ENCODE data around the gene FKBP9. TPM values are rescaled to one million over a fixed set of nuclear protein-coding genes. Genes with fewer than 3 reads are reported as not detected.
"Not testable (repeated sequence)": the region's sequence is repeated elsewhere in the genome, so short reads cannot be mapped to it uniquely, and the experiment has no call there.

The FKBP9 gene, protein sequence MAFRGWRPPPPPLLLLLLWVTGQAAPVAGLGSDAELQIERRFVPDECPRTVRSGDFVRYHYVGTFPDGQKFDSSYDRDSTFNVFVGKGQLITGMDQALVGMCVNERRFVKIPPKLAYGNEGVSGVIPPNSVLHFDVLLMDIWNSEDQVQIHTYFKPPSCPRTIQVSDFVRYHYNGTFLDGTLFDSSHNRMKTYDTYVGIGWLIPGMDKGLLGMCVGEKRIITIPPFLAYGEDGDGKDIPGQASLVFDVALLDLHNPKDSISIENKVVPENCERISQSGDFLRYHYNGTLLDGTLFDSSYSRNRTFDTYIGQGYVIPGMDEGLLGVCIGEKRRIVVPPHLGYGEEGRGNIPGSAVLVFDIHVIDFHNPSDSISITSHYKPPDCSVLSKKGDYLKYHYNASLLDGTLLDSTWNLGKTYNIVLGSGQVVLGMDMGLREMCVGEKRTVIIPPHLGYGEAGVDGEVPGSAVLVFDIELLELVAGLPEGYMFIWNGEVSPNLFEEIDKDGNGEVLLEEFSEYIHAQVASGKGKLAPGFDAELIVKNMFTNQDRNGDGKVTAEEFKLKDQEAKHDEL
- total RNA-seq: 113 TPM
- long read RNA-seq, transcript FKBP9-201 (10 exons, 3,462 nt): major isoform, 294 of 336 reads
- long read RNA-seq, partial matches to known transcripts: 10 of 336 reads
- long read RNA-seq, other reads (novel, unspliced or antisense): 26 of 336 reads

DNA sequence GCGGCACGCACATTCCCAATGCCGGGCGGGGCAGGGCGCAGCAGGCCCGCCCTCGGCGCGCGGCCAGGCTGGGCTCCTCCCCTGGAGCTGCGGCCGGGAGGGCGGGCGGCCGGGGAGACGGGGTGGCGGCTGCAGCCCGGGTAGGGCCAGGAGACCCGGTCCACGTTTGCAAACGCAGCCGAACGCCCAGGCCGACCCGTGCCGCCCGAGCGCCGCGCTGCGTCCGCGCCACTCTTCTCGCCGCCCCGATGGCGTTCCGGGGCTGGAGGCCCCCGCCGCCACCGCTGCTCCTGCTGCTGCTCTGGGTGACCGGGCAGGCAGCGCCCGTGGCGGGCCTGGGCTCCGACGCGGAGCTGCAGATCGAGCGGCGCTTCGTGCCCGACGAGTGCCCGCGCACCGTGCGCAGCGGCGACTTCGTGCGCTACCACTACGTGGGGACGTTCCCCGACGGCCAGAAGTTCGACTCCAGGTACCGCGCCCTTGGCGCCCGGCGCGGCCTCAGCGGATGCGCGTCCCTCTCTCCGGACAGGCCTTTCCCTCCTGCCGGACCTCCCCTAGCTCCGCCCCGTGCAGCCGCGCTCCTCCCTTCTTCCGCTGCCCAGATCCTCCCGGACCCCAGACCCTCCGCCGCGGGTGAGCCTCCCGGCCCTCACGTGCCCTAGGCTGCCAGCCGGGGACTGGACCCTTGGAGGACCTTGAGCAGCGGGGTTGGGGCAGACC, at the start of gene FKBP9:
Gene FKBP9 (plus strand): TSS at position 115 of the 720 bp plus-strand sequence. CDS start 134 bp downstream, at position 249.
- Histone ChIP-seq H3K27ac (peak within 1 kb of the TSS; percentile 97), H3K9me3 (no peaks in the 10 kb centered on the region), H3K4me3 (peak within 1 kb of the TSS; percentile 93), H3K36me3 (no peaks in the 10 kb centered on the region), H3K27me3 (no peaks in the 10 kb centered on the region), H3K4me1 (peaks cover 17% of the 10 kb centered on the region)
- TF ChIP-seq, protein P1, sequence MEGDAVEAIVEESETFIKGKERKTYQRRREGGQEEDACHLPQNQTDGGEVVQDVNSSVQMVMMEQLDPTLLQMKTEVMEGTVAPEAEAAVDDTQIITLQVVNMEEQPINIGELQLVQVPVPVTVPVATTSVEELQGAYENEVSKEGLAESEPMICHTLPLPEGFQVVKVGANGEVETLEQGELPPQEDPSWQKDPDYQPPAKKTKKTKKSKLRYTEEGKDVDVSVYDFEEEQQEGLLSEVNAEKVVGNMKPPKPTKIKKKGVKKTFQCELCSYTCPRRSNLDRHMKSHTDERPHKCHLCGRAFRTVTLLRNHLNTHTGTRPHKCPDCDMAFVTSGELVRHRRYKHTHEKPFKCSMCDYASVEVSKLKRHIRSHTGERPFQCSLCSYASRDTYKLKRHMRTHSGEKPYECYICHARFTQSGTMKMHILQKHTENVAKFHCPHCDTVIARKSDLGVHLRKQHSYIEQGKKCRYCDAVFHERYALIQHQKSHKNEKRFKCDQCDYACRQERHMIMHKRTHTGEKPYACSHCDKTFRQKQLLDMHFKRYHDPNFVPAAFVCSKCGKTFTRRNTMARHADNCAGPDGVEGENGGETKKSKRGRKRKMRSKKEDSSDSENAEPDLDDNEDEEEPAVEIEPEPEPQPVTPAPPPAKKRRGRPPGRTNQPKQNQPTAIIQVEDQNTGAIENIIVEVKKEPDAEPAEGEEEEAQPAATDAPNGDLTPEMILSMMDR (IDR thresholded peaks at IDR 0.05): no peak
- peak; percentile 97 for ATAC-seq
- intact Hi-C loops (cut with DNase I): no loop called here
- peak; percentile 96 for DNase-seq

DNA sequence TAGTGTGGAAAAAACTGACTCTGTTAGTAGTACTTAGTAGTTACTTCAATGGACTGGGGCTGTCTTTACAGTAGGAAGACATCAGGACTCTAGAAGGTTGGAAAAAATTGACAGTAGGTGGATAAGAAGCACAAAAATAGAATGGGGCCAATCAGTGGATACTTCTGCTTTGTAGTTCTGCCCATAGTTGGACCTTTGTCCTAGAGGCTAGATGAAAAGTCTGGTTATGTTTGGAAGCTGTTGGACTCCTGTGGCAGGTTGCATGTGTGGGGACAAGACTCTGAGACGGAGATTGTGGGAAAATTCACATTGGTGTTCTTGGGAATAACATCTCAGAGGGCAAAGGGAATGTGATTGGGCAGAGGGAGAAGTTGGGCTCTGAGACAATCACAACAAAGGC, 47.0 kb upstream of the FKBP9 start:
- ATAC-seq: no peak
- TF ChIP-seq, protein P1 (IDR thresholded peaks at IDR 0.05): no peak
- intact Hi-C loops (cut with DNase I): no loop called here
- Histone ChIP-seq H3K4me1 (peaks cover 4% of the 10 kb centered on the region), H3K4me3 (no peak overlapping the region), H3K9me3 (no peaks in the 10 kb centered on the region), H3K27me3 (no peaks in the 10 kb centered on the region), H3K36me3 (peaks cover 5% of the 10 kb centered on the region), H3K27ac (no peak overlapping the region)
- no peak for DNase-seq

DNA sequence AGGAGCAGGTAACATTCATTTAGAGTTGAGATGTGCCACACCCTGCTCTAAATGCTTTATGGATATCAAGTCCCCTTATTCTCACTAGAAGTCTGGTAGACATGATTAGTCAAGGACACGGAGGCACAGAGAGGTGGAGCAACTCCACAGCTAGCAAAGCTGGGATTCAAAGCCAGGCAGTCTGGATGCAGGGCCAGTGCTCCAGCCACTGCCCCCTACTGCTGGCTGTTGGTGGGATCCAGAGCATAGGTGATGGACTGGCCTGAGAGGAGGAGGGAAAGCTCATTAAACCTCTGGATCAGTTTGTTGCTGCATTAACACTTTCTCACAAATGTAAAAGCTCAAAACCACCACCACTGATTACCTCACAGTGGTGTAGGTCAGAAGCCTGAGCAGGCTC, 43.1 kb upstream of the FKBP9 start:
- H3K27ac ChIP-seq: no peak overlapping the region
- peak; percentile 59 for ATAC-seq
- H3K4me3 ChIP-seq: no peak overlapping the region
- no peaks in the 10 kb centered on the region for H3K4me1 ChIP-seq
- intact Hi-C loops (cut with DNase I): no loop called here
- TF ChIP-seq, protein P1 (IDR thresholded peaks at IDR 0.05): no peak
- H3K9me3 ChIP-seq: no peaks in the 10 kb centered on the region
- no peak for DNase-seq
- peaks cover 43% of the 10 kb centered on the region for H3K36me3 ChIP-seq
- no peaks in the 10 kb centered on the region for H3K27me3 ChIP-seq

DNA sequence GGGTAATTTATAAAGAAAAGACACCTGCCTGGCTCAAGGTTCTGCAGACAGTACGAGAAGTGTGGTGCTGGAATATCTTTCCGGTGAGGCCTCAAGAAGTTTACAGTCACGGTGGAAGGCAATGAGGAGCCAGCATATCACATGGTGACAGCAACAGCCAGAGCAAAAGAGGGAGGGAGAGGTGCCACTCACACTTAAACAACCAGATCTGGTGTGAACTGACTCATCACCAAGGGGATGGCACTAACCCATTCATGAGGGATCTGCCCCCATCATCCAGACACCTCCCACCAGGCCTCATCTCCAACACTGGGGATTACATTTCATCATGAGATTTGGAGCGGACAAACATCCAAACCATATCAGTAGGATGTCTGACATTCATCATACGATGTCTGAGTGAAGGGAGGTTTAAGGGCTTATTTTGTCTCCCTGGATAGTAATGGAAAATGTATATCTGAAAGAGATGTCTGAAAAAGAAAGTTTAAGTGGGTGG, 42.2 kb upstream of the FKBP9 start:
- ATAC-seq: no peak
- TF ChIP-seq, protein P1 (IDR thresholded peaks at IDR 0.05): no peak
- intact Hi-C loops (cut with DNase I): no loop called here
- Histone ChIP-seq H3K9me3 (no peaks in the 10 kb centered on the region), H3K4me1 (no peaks in the 10 kb centered on the region), H3K36me3 (peaks cover 51% of the 10 kb centered on the region), H3K27ac (no peak overlapping the region), H3K4me3 (no peak overlapping the region), H3K27me3 (no peaks in the 10 kb centered on the region)
- no peak for DNase-seq

DNA sequence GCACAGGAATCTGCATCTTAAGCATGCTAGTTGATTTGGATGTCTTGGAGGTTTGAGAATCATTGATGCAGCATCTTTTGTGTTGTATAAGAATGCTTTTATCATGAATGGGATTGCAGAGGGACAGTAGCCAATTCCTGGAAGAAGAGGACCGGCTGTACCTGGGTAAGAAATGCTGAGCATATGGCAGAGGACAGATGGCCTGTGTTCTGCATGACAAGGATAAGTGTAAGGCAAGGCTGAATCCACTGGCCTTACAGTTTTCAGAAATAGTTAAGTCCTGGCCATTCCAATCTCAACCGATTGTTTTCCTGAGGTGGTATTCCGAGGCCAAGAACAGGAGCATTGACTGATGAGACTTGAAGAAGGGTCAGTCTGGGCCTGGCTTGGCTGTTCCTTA, 41.2 kb upstream of the FKBP9 start:
- TF ChIP-seq, protein P1 (IDR thresholded peaks at IDR 0.05): no peak
- H3K9me3 ChIP-seq: no peaks in the 10 kb centered on the region
- no peak overlapping the region for H3K4me3 ChIP-seq
- H3K27ac ChIP-seq: no peak overlapping the region
- no peaks in the 10 kb centered on the region for H3K4me1 ChIP-seq
- intact Hi-C loops (cut with DNase I): no loop called here
- no peak for ATAC-seq
- no peak for DNase-seq
- H3K27me3 ChIP-seq: no peaks in the 10 kb centered on the region
- peaks cover 60% of the 10 kb centered on the region for H3K36me3 ChIP-seq

DNA sequence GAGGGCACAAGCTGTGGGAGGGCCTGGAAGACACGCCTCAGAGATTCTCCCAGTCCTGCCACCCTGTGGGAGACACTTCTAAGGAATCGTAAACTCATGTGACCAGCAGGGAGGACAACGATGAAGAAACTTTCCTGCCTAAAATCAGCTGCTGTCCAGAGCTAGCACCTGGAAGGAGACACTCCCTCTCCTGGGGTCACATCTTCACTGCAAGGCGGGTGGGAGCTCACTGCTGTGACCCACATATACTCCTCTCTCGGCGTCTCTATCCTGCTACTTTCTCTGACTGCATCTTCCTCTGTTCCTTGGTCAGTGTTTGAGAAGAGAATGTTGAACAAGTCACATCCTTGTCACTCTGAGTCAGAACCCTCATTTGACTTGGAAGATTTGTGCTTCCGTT, 40.2 kb upstream of the FKBP9 start:
- H3K27me3 ChIP-seq; ATAC-seq; H3K9me3 ChIP-seq; H3K4me3 ChIP-seq; DNase-seq; H3K27ac ChIP-seq; H3K4me1 ChIP-seq; intact Hi-C loops (cut with DNase I): not testable (repeated sequence)
- peaks cover 60% of the 10 kb centered on the region for H3K36me3 ChIP-seq
